ENCODE data around the gene CHST7. TPM values are rescaled to one million over a fixed set of nuclear protein-coding genes. Genes with fewer than 3 reads are reported as not detected.

The CHST7 gene
- total RNA-seq, 1 experiment from 2014 or later = 17.1 TPM

DNA sequence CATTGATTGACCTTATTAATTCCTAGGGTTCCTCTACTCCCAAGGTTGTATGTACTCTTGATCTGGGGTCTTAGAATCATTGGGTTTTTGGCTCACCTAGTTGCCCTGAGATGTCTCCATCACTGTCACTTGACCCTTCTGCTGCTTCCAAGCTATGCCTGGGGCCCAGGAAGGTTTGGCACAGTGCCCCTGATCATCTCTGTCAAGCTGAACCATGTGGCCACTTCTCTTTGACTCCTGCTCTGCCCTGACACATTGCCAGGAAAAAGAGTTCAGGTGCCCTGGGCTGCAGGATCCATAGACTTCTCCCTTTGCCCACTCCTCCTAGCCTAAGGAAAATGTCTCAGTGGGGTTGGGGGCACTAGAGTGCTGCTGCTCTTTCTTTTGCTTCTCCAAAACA lies 3.9 kb upstream of the CHST7 start:
- no peak for DNase-seq
- H3K79me2 ChIP-seq (ENCODE audit: insufficient read depth, low read length) = no peaks in the 10 kb centered on the region
- no peak overlapping the region for H3K27ac ChIP-seq (ENCODE audit: insufficient read length, low read depth, low read length)
- H3K79me1 ChIP-seq (ENCODE audit: insufficient read depth, low read depth, low read length, poor library complexity, severe bottlenecking) = no peaks in the 10 kb centered on the region
- peaks cover 3 to 5% of the 10 kb centered on the region in 2 experiments for H3K4me1 Mint-ChIP-seq
- no peak for TF ChIP-seq CTCF (conservative IDR thresholded peaks at IDR 0.05)
- no peak overlapping the region for H3K27ac Mint-ChIP-seq
- H3K23me2 ChIP-seq (ENCODE audit: insufficient read length, low read depth, low read length, poor library complexity, severe bottlenecking) = no peaks in the 10 kb centered on the region
- H3T11ph ChIP-seq (ENCODE audit: low read length) = no peak overlapping the region
- H3K27me3 ChIP-seq (ENCODE audit: insufficient read depth, low read length) = no peaks in the 10 kb centered on the region
- H4K8ac ChIP-seq (replicated peaks; ENCODE audit: insufficient read length, low read depth, low read length) = no peak overlapping the region
- no peak overlapping the region for H3K4me3 Mint-ChIP-seq
- no peak overlapping the region for H3K14ac ChIP-seq (ENCODE audit: insufficient read depth, low read length)
- peaks cover 6% of the 10 kb centered on the region for H3K9me3 ChIP-seq (ENCODE audit: control insufficient read depth, low read depth, low read length)
- H2AFZ ChIP-seq (ENCODE audit: low read length) = no peak overlapping the region
- no peak overlapping the region for H3K23ac ChIP-seq (ENCODE audit: insufficient read length, low read depth, low read length)
- H2BK20ac ChIP-seq (ENCODE audit: low read depth, low read length, poor library complexity, severe bottlenecking) = no peak overlapping the region
- no peak overlapping the region for H3K9ac ChIP-seq (ENCODE audit: extremely low read depth, insufficient read length, low read length)
- peaks cover 67% of the 10 kb centered on the region in 2 experiments for H3K9me3 Mint-ChIP-seq
- H4K20me1 ChIP-seq (ENCODE audit: control insufficient read depth, insufficient read depth, insufficient read length) = no peaks in the 10 kb centered on the region
- no peak overlapping the region for H4K5ac ChIP-seq (ENCODE audit: insufficient read length, low read depth, low read length)
- no peak overlapping the region for H2BK12ac ChIP-seq (ENCODE audit: insufficient read length, low read depth, low read length)
- no peak overlapping the region for H3K4ac ChIP-seq (ENCODE audit: low read depth, low read length)
- H2BK120ac ChIP-seq (ENCODE audit: low read depth, low read length, poor library complexity, severe bottlenecking) = no peak overlapping the region
- H3K36me3 Mint-ChIP-seq (ENCODE audit: insufficient read depth in 1 of 3, low read depth in 3 of 3) = peaks cover 0 to 9% (median 5%) of the 10 kb centered on the region in 3 experiments; a peak in 4 of 7 replicates
- H2BK15ac ChIP-seq (ENCODE audit: low read depth, low read length) = no peak overlapping the region
- no peak overlapping the region for H2BK5ac ChIP-seq (ENCODE audit: insufficient read length, low read length)
- no peak overlapping the region for H3K56ac ChIP-seq (ENCODE audit: insufficient read length, low read depth, low read length)
- H2AK5ac ChIP-seq (ENCODE audit: insufficient read length, low read length) = no peak overlapping the region
- no peak overlapping the region for H3K18ac ChIP-seq (ENCODE audit: insufficient read length, low read depth, low read length)
- H4K91ac ChIP-seq (ENCODE audit: insufficient read length, low read depth, low read length) = no peak overlapping the region
- H3K4me2 ChIP-seq (ENCODE audit: insufficient read depth, insufficient read length, low read length) = no peak overlapping the region
- H3K4me1 ChIP-seq (ENCODE audit: insufficient read depth, low read length) = no peaks in the 10 kb centered on the region
- peaks cover 4% of the 10 kb centered on the region; the same call in 1 of the 2 replicates for H3K27me3 Mint-ChIP-seq (ENCODE audit: low read depth)

All from H9 (cell line).